Endothelial cell of umbilical vein (primary cell): ENCODE measurements around the gene ALDH7A1. TPM values are rescaled to one million over a fixed set of nuclear protein-coding genes. Genes with fewer than 3 reads are reported as not detected.
"Not testable (repeated sequence)": the region's sequence is repeated elsewhere in the genome, so short reads cannot be mapped to it uniquely, and the experiment has no call there.

Source experiments
- BruUV-seq: library from RNA; stranded (reverse); fragments of 400-500 nt; replicated peaks from 2 replicates; lab custom pipeline; 2021; lab: Mats Ljungman, UMichigan
- CTCF ChIA-PET: fragments of 300-600, 350-600 bp; sonication (Branson Sonifier 250); formaldehyde crosslinking; loops from one replicate; lab custom pipeline; 2021; ENCODE audit warnings: antibody characterized with exemption, inconsistent platforms; lab: Charles Lee
- POLR2A ChIA-PET: fragments of 300-600, 350-600 bp; sonication (Branson Sonifier 250); formaldehyde crosslinking; loops from one replicate; lab custom pipeline; 2021; ENCODE audit warnings: antibody characterized with exemption, inconsistent platforms; lab: Charles Lee
- DNase-seq: peaks from one replicate; pipeline ENCODE4 v3.0.0-alpha.2; 2011; ENCODE audit warnings: low read depth, low spot score
- FAIRE-seq: peaks from 2 replicates; lab custom pipeline; 2011; peaks lifted over from hg19 to GRCh38; lab: Jason Lieb, UNC
- H2AFZ ChIP-seq: 2 replicates; pipeline ENCODE4 v1.6.0; 2012; ENCODE audit warnings: low read depth, low read length, control low read depth, inconsistent platforms
- H3K27ac ChIP-seq: 2 replicates; pipeline ENCODE4 v1.5.1; 2011; ENCODE audit warnings: low read depth, mild to moderate bottlenecking, control low read depth, low read length, moderate library complexity; ENCODE audit not compliant: insufficient read depth
- H3K27me3 ChIP-seq, 2 experiments: 2 replicates each; pipeline versions ENCODE4 v1.6.0 to v1.6.1; 2011; ENCODE audit warnings: low read length in 2 of 2, mixed read lengths in 1 of 2; ENCODE audit not compliant: control insufficient read depth in 2 of 2, insufficient read depth in 2 of 2
- H3K36me3 ChIP-seq, 2 experiments: 2 replicates in 1 of 2; 3 replicates in 1 of 2; pipeline ENCODE4 v1.5.1; 2011; ENCODE audit warnings: low read length in 2 of 2, mild to moderate bottlenecking in 1 of 2, moderate library complexity in 1 of 2; ENCODE audit not compliant: control insufficient read depth in 2 of 2, insufficient read depth in 2 of 2; ENCODE audit errors: extremely low read depth in 1 of 2
- H3K4me1 ChIP-seq: 3 replicates; pipeline ENCODE4 v1.5.1; 2011; ENCODE audit warnings: mild to moderate bottlenecking, low read length; ENCODE audit not compliant: control insufficient read depth, insufficient read depth; ENCODE audit errors: extremely low read depth
- H3K4me2 ChIP-seq: 2 replicates; pipeline ENCODE4 v1.6.1; 2011; ENCODE audit warnings: low read length, control low read depth, mixed read lengths; ENCODE audit not compliant: insufficient read depth
- H3K4me3 ChIP-seq, 3 experiments: fragments of 200-600 bp in 1 of 3; sonication (generic), shearing (Covaris generic) in 1 of 3; replicated peaks in 1 of 3; 2 replicates each; pipeline ENCODE4 v1.5.1; 2011 to 2016; ENCODE audit warnings: control low read depth in 3 of 3, low read length in 3 of 3, mild to moderate bottlenecking in 2 of 3, inconsistent platforms in 1 of 3, low read depth in 1 of 3, moderate library complexity in 1 of 3; ENCODE audit not compliant: insufficient read depth in 1 of 3
- H3K79me2 ChIP-seq: 2 replicates; pipeline ENCODE4 v1.6.0; 2012; ENCODE audit warnings: low read length, inconsistent platforms; ENCODE audit not compliant: control insufficient read depth, insufficient read depth
- H3K9ac ChIP-seq: replicated peaks from 2 replicates; pipeline ENCODE3; 2011; ENCODE audit warnings: low read length, control low read depth; ENCODE audit not compliant: insufficient read depth; ENCODE audit errors: extremely low read depth
- H3K9me1 ChIP-seq: replicated peaks from 3 replicates; pipeline ENCODE4 v1.6.0; 2011; ENCODE audit warnings: mild to moderate bottlenecking, low read length; ENCODE audit not compliant: control insufficient read depth, insufficient read depth; ENCODE audit errors: extremely low read depth
- H3K9me3 ChIP-seq: replicated peaks from 2 replicates; pipeline ENCODE4 v1.5.1; 2012; ENCODE audit warnings: low read length, inconsistent platforms; ENCODE audit not compliant: control insufficient read depth, insufficient read depth
- H4K20me1 ChIP-seq: replicated peaks from 2 replicates; pipeline ENCODE3; 2011; ENCODE audit warnings: mild to moderate bottlenecking, low read length; ENCODE audit not compliant: control insufficient read depth, insufficient read depth; ENCODE audit errors: extremely low read depth
- EZH2 ChIP-seq: IDR thresholded peaks from 2 replicates; pipeline ENCODE4 v1.6.1; 2012; ENCODE audit warnings: borderline replicate concordance, low read depth, mild to moderate bottlenecking, moderate library complexity, low read length, inconsistent platforms; ENCODE audit not compliant: severe bottlenecking
- FOS ChIP-seq: IDR thresholded peaks from 2 replicates; pipeline ENCODE4 v1.6.1; 2011; ENCODE audit warnings: mild to moderate bottlenecking, low read length, moderate library complexity, borderline replicate concordance; ENCODE audit not compliant: insufficient read depth
- JUN ChIP-seq: IDR thresholded peaks from 2 replicates; pipeline ENCODE4 v1.6.1; 2011; ENCODE audit warnings: borderline replicate concordance, low read depth; ENCODE audit not compliant: insufficient read length, insufficient read depth
- MAX ChIP-seq: IDR thresholded peaks from 2 replicates; pipeline ENCODE4 v1.6.1; 2011; ENCODE audit not compliant: insufficient read depth, insufficient read length
- POLR2A ChIP-seq: IDR thresholded peaks from 2 replicates; pipeline ENCODE4 v1.6.1; 2012; ENCODE audit warnings: low read depth, mild to moderate bottlenecking, control low read depth, low read length
- dilution Hi-C: fragments of 300-500 bp; cut with MboI; formaldehyde crosslinking; loops from one replicate; pipeline ENCODE4 v1.15.0; 2019; ENCODE audit warnings: low sequenced_read_pairs; ENCODE audit not compliant: extremely low pct_ligation_motif_present
- intact Hi-C: fragments of 100-400 bp; cut with micrococcal nuclease; formaldehyde crosslinking; loops from one replicate; pipeline ENCODE4 v1.10.0; 2022
- polyA plus RNA-seq, 4 experiments: library from polyadenylated mRNA; depleted of rRNA in 3 of 4; stranded (reverse) in 3 of 4; unstranded in 1 of 4; fragments of >200 nt; gene quantifications; 2 replicates each; pipeline versions ENCODE4 v1.2.1 to v1.2.3, GENCODE V29; 2011 to 2012; ENCODE audit warnings: missing spikeins in 1 of 4
- total RNA-seq: library from RNA; stranded (reverse); gene quantifications from 2 replicates; pipeline ENCODE4 v1.2.3, GENCODE V29; 2021

Gene ALDH7A1
- total and polyA plus RNA-seq, 2 donors (not counting 3 experiments of a cell fraction or from before 2014, with no cell fraction given): 43.6 to 103 TPM

DNA sequence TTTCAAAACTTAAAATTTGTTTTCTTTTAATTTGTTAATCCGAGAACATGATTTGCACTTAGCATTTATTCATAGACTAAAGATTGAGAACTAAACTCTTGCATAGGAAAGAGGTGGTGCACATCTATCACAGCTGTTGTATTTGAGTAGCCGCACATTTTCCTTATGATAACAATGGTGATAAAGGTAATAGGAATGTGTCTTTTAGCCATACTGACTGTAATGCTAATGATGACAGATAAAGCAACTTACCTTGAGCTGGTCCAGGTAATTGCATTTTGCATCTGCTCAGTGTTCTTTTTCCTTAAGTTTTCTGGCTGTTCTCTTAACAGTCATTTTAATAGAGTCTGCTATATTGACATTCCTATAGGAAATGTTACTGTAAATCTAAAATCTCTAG lies 24.8 kb upstream of the ALDH7A1 start:
- no peak for TF ChIP-seq POLR2A
- no peak for TF ChIP-seq FOS
- no peak for TF ChIP-seq MAX
- TF ChIP-seq EZH2: no peak
- TF ChIP-seq JUN: no peak
- H3K4me2 ChIP-seq: no peak overlapping the region
- dilution Hi-C loops: no loop called here
- FAIRE-seq: no peak
- no peaks in the 10 kb centered on the region for H3K9me3 ChIP-seq
- no TSS peak for BruUV-seq
- H4K20me1 ChIP-seq: no peaks in the 10 kb centered on the region
- peaks cover 8% of the 10 kb centered on the region for H3K79me2 ChIP-seq
- no peak overlapping the region for H3K4me3 ChIP-seq
- intact Hi-C loops: no loop called here
- no peak overlapping the region for H3K9ac ChIP-seq
- DNase-seq: no peak
- H3K4me1 ChIP-seq: peaks cover 7% of the 10 kb centered on the region
- CTCF ChIA-PET: no interaction called here
- H3K36me3 ChIP-seq: peaks cover 4 to 5% of the 10 kb centered on the region in 2 experiments
- POLR2A ChIA-PET: no interaction called here
- H3K27ac ChIP-seq: no peak overlapping the region
- no peak overlapping the region for H2AFZ ChIP-seq
- no peaks in the 10 kb centered on the region for H3K27me3 ChIP-seq
- no peaks in the 10 kb centered on the region for H3K9me1 ChIP-seq

DNA sequence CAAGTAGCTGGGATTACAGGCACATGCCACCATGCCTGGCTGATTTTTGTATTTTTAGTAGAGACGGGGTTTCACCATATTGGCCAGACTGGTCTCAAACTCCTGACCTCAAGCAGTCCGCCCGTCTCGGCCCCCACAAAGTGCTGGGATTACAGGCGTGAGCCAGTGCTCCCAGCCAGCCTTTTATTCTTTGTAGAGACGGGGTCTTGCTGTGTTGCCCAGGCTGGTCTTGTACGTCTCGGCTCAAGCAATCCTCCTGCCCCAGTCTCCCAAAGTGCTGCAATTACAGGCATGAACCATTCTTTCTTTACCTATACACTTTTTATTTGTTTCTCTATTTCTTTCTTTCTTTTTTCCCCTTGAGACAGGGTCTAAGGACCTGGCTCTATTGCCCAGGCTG lies 22.6 kb upstream of the ALDH7A1 start:
- peaks cover 26% of the 10 kb centered on the region for H3K79me2 ChIP-seq
- H4K20me1 ChIP-seq, H3K4me3 ChIP-seq, FAIRE-seq, POLR2A ChIA-PET, H3K9ac ChIP-seq, CTCF ChIA-PET, DNase-seq, H3K27ac ChIP-seq, H3K36me3 ChIP-seq, H3K9me1 ChIP-seq, dilution Hi-C loops, H3K4me1 ChIP-seq, BruUV-seq, H3K27me3 ChIP-seq, intact Hi-C loops, H2AFZ ChIP-seq, H3K9me3 ChIP-seq, H3K4me2 ChIP-seq: not testable (repeated sequence)
